Esophagus (tissue), 2 donors: ENCODE results near the gene CRYZL1. TPM values are rescaled to one million over a fixed set of nuclear protein-coding genes. Genes with fewer than 3 reads are reported as not detected.

Experiments
- H3K27ac ChIP-seq, 2 donors: one replicate each; pipeline ENCODE4 v1.5.1; 2013; ENCODE audit warnings: low read depth in 2 of 2, mild to moderate bottlenecking in 2 of 2, inconsistent platforms in 1 of 2, low read length in 1 of 2, moderate library complexity in 1 of 2
- H3K27me3 ChIP-seq, 2 donors: one replicate each; pipeline ENCODE4 v1.6.1; 2013; ENCODE audit warnings: low read length in 2 of 2, control low read depth in 1 of 2, mild to moderate bottlenecking in 1 of 2; ENCODE audit not compliant: insufficient read depth in 2 of 2, control insufficient read depth in 1 of 2
- H3K36me3 ChIP-seq, 2 donors: one replicate each; pipeline ENCODE4 v1.6.1; 2013; ENCODE audit warnings: low read length in 1 of 2; ENCODE audit not compliant: control insufficient read depth in 2 of 2, insufficient read depth in 2 of 2
- H3K4me1 ChIP-seq, 2 donors: one replicate each; pipeline ENCODE4 v1.6.1; 2013; ENCODE audit warnings: low read length in 1 of 2; ENCODE audit not compliant: control insufficient read depth in 2 of 2, insufficient read depth in 2 of 2
- H3K4me3 ChIP-seq, 2 donors: one replicate each; pipeline ENCODE4 v1.5.1; 2013; ENCODE audit warnings: low read length in 2 of 2, mild to moderate bottlenecking in 2 of 2, low read depth in 1 of 2, moderate library complexity in 1 of 2
- H3K9me3 ChIP-seq, 2 donors: one replicate each; pipeline ENCODE4 v1.6.1; 2013; ENCODE audit warnings: mild to moderate bottlenecking in 2 of 2, low read depth in 1 of 2, low read length in 1 of 2, moderate library complexity in 1 of 2; ENCODE audit not compliant: control insufficient read depth in 2 of 2, insufficient read depth in 1 of 2
- WGBS, 2 donors: extraction: QIAGEN DNeasy Blood & Tissue Kit; methylation state at CpG; one replicate each; pipeline ENCODE4 v1.1.7; 2013; 5-methylcytosine and 5-hydroxymethylcytosine counted together
- polyA plus RNA-seq, 2 donors: library from polyadenylated mRNA; stranded (reverse); fragments of 200-250 nt; gene quantifications; one replicate each; pipeline ENCODE4 v1.2.3, GENCODE V29; 2013
- donor health status: healthy with polysubstance abuse.
- donor health status: Bipolar disorder and iron deficiency.

CRYZL1 gene
- polyA plus RNA-seq, 2 donors = 15.0 to 15.5 TPM

DNA sequence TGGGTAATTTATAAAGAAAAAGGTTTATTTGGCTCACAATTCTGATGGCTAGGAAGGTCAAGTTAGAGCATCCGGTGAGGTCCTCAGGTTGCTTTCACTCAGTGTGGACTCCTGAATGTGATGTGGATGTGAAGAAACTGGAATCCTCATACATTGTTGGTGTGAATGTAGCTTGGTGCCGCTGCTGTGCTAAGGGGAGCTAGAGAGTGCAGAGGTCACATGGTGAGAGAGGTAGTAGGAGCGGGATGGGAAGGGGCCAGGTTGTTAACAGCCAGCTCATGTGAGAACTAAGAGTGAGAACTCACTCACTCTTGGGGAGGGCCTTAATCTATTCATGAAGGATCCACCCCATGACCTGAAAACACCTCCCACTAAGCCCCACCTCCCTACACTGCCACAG lies 22.6 kb upstream of the CRYZL1 start:
- no peaks in the 10 kb centered on the region for H3K9me3 ChIP-seq
- 97% methylated on average over 3 of the region's 3 CpGs for WGBS, 2 donors
- peaks cover 0 to 6% of the 10 kb centered on the region in 2 donors for H3K4me1 ChIP-seq
- no peak overlapping the region for H3K4me3 ChIP-seq
- H3K27me3 ChIP-seq = no peaks in the 10 kb centered on the region
- H3K27ac ChIP-seq = no peak overlapping the region
- no peaks in the 10 kb centered on the region for H3K36me3 ChIP-seq

DNA sequence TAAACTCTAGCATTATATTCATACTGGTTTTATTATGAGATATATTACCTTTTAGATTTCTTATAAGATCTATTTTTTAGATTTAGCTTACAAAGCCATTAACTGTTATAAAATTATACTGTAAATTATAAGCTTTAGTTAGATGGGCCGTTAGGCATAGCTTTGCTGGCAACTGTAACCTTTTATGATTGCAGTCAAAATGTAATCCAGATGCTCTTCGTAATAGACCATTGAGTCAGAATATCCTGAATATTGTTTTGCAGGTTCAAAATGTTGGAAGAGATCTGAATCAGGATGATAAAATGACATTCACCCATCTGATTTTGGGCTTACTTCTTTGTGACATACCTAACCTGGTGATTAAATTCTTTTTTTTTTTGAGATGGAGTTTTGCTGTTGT lies 21.7 kb upstream of the CRYZL1 start:
- no peaks in the 10 kb centered on the region for H3K27me3 ChIP-seq
- H3K36me3 ChIP-seq = no peaks in the 10 kb centered on the region
- no peaks in the 10 kb centered on the region for H3K9me3 ChIP-seq
- no peak overlapping the region for H3K27ac ChIP-seq
- no peak overlapping the region for H3K4me3 ChIP-seq
- 78 to 85% methylated on average over 2 of the region's 2 CpGs for WGBS, 2 donors
- peaks cover 0 to 1% of the 10 kb centered on the region in 2 donors for H3K4me1 ChIP-seq

DNA sequence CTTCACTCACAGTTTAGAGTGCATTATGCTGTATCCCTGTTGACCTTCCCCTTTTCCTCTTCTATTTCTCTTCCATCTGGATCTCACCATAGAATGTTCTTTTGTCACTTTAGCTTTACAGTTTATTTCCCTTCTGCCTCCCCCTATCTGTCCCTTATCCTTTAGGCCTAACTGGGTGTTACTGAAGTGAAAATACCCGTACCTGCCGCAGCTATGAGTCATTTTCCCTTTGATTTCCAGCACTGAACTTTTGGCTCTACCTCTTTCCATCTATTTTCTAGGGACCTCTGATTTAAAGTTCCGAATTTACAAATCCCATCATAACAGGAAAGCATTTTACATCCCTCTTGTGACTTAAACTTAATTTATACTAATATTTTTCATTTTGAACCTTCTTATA lies 20.5 kb upstream of the CRYZL1 start:
- no peak overlapping the region for H3K4me3 ChIP-seq
- H3K36me3 ChIP-seq = no peaks in the 10 kb centered on the region
- H3K9me3 ChIP-seq = no peaks in the 10 kb centered on the region
- H3K27me3 ChIP-seq = no peaks in the 10 kb centered on the region
- no peaks in the 10 kb centered on the region for H3K4me1 ChIP-seq
- WGBS, 2 donors = 44 to 61% methylated on average over 3 of the region's 3 CpGs
- H3K27ac ChIP-seq = no peak overlapping the region

- 78 to 90% methylated on average over 1 of the region's 1 CpG for WGBS, 2 donors
- H3K27ac ChIP-seq = no peak overlapping the region
- H3K9me3 ChIP-seq = no peaks in the 10 kb centered on the region
- no peak overlapping the region for H3K4me3 ChIP-seq
- no peaks in the 10 kb centered on the region for H3K4me1 ChIP-seq
- no peaks in the 10 kb centered on the region for H3K36me3 ChIP-seq
- H3K27me3 ChIP-seq = no peaks in the 10 kb centered on the region
These were observed 19.6 kb upstream of the CRYZL1 start for GRCh38 chr21:33661146-33661545.

GRCh38 chr21:33660406-33660805 lies 18.9 kb upstream of the CRYZL1 start:
- 31 to 46% methylated on average over 1 of the region's 1 CpG for WGBS, 2 donors
- Histone ChIP-seq H3K9me3 (no peaks in the 10 kb centered on the region), H3K27me3 (no peaks in the 10 kb centered on the region), H3K4me1 (no peaks in the 10 kb centered on the region), H3K4me3 (no peak overlapping the region), H3K27ac (no peak overlapping the region), H3K36me3 (no peaks in the 10 kb centered on the region)

DNA sequence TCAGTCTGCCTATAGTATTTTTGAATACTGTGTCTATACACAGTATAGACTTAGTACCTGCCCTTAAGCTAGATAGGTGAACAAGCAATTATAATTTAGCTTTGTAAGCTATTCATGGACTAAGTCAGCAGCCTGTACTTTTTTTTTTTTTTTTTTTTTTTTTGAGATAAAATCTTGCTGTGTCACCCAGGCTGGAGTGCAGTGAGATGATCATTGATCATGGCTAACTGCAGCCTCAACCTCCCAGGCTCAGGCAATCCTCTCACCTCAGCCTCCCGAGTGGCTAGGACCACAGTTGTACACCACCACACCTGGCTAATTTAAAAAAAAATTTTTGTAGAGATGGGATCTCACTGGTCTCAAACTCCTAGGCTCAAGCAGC lies 18.0 kb upstream of the CRYZL1 start:
- Histone ChIP-seq H3K27ac (no peak overlapping the region), H3K4me1 (no peaks in the 10 kb centered on the region), H3K36me3 (no peaks in the 10 kb centered on the region), H3K4me3 (no peak overlapping the region), H3K9me3 (no peaks in the 10 kb centered on the region), H3K27me3 (no peaks in the 10 kb centered on the region)
- 95 to 100% methylated on average over 1 of the region's 1 CpG for WGBS, 2 donors

- Histone ChIP-seq H3K9me3 (no peaks in the 10 kb centered on the region), H3K27ac (no peak overlapping the region), H3K36me3 (no peaks in the 10 kb centered on the region), H3K4me1 (no peaks in the 10 kb centered on the region), H3K27me3 (no peaks in the 10 kb centered on the region), H3K4me3 (no peak overlapping the region)
- 83% methylated on average over 7 of the region's 7 CpGs for WGBS, 2 donors
These were observed 17.5 kb upstream of the CRYZL1 start for GRCh38 chr21:33658919-33659567.

- Histone ChIP-seq H3K27me3 (no peaks in the 10 kb centered on the region), H3K4me1 (no peaks in the 10 kb centered on the region), H3K36me3 (no peaks in the 10 kb centered on the region), H3K4me3 (no peak overlapping the region), H3K9me3 (no peaks in the 10 kb centered on the region), H3K27ac (no peak overlapping the region)
- 63 to 75% methylated on average over 8 of the region's 8 CpGs for WGBS, 2 donors
These were observed 15.7 kb upstream of the CRYZL1 start for GRCh38 chr21:33657124-33657820.

- Histone ChIP-seq H3K27me3 (no peaks in the 10 kb centered on the region), H3K27ac (peak overlapping the region in 1 of 2 donors; percentile 42), H3K4me1 (no peaks in the 10 kb centered on the region), H3K4me3 (no peak overlapping the region), H3K36me3 (no peaks in the 10 kb centered on the region), H3K9me3 (no peaks in the 10 kb centered on the region)
- WGBS, 2 donors = 49 to 52% methylated on average over 8 of the region's 8 CpGs
These were observed 14.2 kb upstream of the CRYZL1 start for GRCh38 chr21:33655588-33656221.
